Mammary epithelial cell (primary cell): ENCODE measurements around the gene AKAP8L.

Experiments used
- EZH2 ChIP-seq: IDR thresholded peaks from 2 replicates; pipeline ENCODE4 v1.6.1; 2012; ENCODE audit warnings: low read length, inconsistent platforms, borderline replicate concordance
- TF ChIP-seq, protein P1 (sequence below), 2 donors: IDR thresholded peaks in 1 of 2; conservative IDR thresholded peaks in 1 of 2; 2 replicates each; pipeline ENCODE4 v1.5.1; 2011 to 2012; ENCODE audit warnings: inconsistent platforms in 2 of 2, low read length in 2 of 2, mild to moderate bottlenecking in 2 of 2, control low read depth in 1 of 2, low read depth in 1 of 2; ENCODE audit not compliant: insufficient read depth in 1 of 2; ENCODE audit errors: extremely low read depth in 1 of 2

DNA sequence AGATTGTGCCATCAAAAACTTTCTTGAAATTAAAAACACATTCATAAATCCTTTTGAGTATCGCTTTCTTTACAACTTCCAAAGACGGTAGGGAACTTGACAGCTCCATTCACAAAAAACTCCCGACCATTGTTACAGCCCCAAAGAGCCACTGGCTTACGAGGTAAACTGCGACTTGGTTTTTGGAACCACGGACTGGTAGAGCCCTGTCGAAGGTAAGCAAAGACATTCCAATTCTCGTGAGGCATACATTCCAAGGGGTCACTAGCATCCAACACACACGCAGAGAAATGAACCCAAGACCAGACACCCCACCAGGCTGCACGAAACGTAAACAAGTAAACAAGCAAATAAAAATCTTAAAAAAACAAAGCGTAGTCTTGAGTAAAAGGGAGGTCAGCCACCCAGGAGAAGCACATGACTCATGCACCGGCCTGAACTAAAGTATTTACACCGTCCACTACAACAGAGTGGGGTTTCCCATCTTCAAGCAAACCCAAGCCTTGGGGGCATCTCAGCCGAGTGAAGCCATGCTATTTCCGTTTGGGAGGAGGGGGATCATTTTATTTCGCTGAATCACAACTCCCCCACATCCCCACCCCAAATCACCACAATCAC is 87.9 kb downstream of the AKAP8L start:
- TF ChIP-seq, protein P1, sequence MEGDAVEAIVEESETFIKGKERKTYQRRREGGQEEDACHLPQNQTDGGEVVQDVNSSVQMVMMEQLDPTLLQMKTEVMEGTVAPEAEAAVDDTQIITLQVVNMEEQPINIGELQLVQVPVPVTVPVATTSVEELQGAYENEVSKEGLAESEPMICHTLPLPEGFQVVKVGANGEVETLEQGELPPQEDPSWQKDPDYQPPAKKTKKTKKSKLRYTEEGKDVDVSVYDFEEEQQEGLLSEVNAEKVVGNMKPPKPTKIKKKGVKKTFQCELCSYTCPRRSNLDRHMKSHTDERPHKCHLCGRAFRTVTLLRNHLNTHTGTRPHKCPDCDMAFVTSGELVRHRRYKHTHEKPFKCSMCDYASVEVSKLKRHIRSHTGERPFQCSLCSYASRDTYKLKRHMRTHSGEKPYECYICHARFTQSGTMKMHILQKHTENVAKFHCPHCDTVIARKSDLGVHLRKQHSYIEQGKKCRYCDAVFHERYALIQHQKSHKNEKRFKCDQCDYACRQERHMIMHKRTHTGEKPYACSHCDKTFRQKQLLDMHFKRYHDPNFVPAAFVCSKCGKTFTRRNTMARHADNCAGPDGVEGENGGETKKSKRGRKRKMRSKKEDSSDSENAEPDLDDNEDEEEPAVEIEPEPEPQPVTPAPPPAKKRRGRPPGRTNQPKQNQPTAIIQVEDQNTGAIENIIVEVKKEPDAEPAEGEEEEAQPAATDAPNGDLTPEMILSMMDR (conservative IDR thresholded peaks at IDR 0.05 in 1 of 2, IDR thresholded peaks at IDR 0.05 in 1 of 2; ENCODE audit: extremely low read depth in 1 of 2, insufficient read depth in 1 of 2, low read depth in 1 of 2, low read length in 2 of 2), result no peak
- no peak for TF ChIP-seq EZH2
